ENCODE measurements around the gene PAK6. TPM values are rescaled to one million over a fixed set of nuclear protein-coding genes. Genes with fewer than 3 reads are reported as not detected.

The PAK6 gene
- total RNA-seq, 1 donor = 0.09 TPM

GRCh38 chr15:40302288-40302886, 63.5 kb downstream of the PAK6 start:
- no peak overlapping the region for H3K4me3 ChIP-seq (ENCODE audit: low read depth, low read length)
- no peak for TF ChIP-seq CTCF (IDR thresholded peaks at IDR 0.05; ENCODE audit: insufficient read depth, low read length)
- no peak for DNase-seq (ENCODE audit: low read depth)

- DNase-seq (ENCODE audit: low read depth) = no peak
- TF ChIP-seq CTCF (IDR thresholded peaks at IDR 0.05; ENCODE audit: insufficient read depth, low read length) = no peak
Observed at GRCh38 chr15:40302981-40303380, 64.1 kb downstream of the PAK6 start.

GRCh38 chr15:40303576-40303975, 64.7 kb downstream of the PAK6 start:
- DNase-seq (ENCODE audit: low read depth) = no peak
- TF ChIP-seq CTCF (IDR thresholded peaks at IDR 0.05; ENCODE audit: insufficient read depth, low read length) = no peak
- no peak overlapping the region for H3K4me3 ChIP-seq (ENCODE audit: low read depth, low read length)

More at GRCh38 chr15:40302981-40303380, 64.1 kb downstream of the PAK6 start:
- H3K4me3 ChIP-seq (ENCODE audit: low read depth, low read length) = no peak overlapping the region

- no peak for DNase-seq (ENCODE audit: low read depth)
- no peak for TF ChIP-seq CTCF (IDR thresholded peaks at IDR 0.05; ENCODE audit: insufficient read depth, low read length)
Observed at GRCh38 chr15:40305281-40305680, 66.4 kb downstream of the PAK6 start.

GRCh38 chr15:40306371-40306770, 67.5 kb downstream of the PAK6 start:
- no peak overlapping the region for H3K4me3 ChIP-seq (ENCODE audit: low read depth, low read length)
- no peak for TF ChIP-seq CTCF (IDR thresholded peaks at IDR 0.05; ENCODE audit: insufficient read depth, low read length)
- no peak for DNase-seq (ENCODE audit: low read depth)

More at GRCh38 chr15:40305281-40305680, 66.4 kb downstream of the PAK6 start:
- H3K4me3 ChIP-seq (ENCODE audit: low read depth, low read length) = no peak overlapping the region

GRCh38 chr15:40306908-40307307, 68.0 kb downstream of the PAK6 start:
- no peak for TF ChIP-seq CTCF (IDR thresholded peaks at IDR 0.05; ENCODE audit: insufficient read depth, low read length)
- H3K4me3 ChIP-seq (ENCODE audit: low read depth, low read length) = no peak overlapping the region
- no peak for DNase-seq (ENCODE audit: low read depth)

All from fibroblast of the aortic adventitia (primary cell).